GM12878 (cell line): ENCODE results near the gene OFD1. TPM values are rescaled to one million over a fixed set of nuclear protein-coding genes. Genes with fewer than 3 reads are reported as not detected.

Experiments used
- ATAC-seq: fragments of 200-7000 bp; cut with Tn5 transposase; 3 replicates; pipeline ENCODE4 v1.9.1; 2020; ENCODE audit warnings: mild to moderate bottlenecking, moderate library complexity
- BruUV-seq: library from RNA; stranded (reverse); fragments of 400-500 nt; replicated peaks from 2 replicates; lab custom pipeline; 2021; lab: Mats Ljungman, UMichigan
- CTCF ChIA-PET: fragments of 300-600 bp; sonication (Branson Sonifier 250); formaldehyde crosslinking; extraction: SDS; loops from one replicate; lab custom pipeline; 2021; ENCODE audit warnings: inconsistent platforms; lab: Yijun Ruan, JAX
- POLR2A ChIA-PET: fragments of 350-600 bp; formaldehyde crosslinking; extraction: SDS; loops from one replicate; lab custom pipeline; 2021; ENCODE audit warnings: inconsistent platforms; lab: Charles Lee
- RAD21 ChIA-PET: fragments of 300-600 bp; sonication (Branson Sonifier 250); formaldehyde crosslinking; loops from one replicate; lab custom pipeline; 2023; ENCODE audit warnings: antibody characterized with exemption; ENCODE audit not compliant: unreplicated experiment; lab: Charles Lee
- SMC1A ChIA-PET: fragments of 300-600 bp; sonication (Branson Sonifier 250); formaldehyde crosslinking; loops from one replicate; lab custom pipeline; 2023; ENCODE audit not compliant: unreplicated experiment, uncharacterized antibody; lab: Charles Lee
- DNase-seq: peaks from one replicate; pipeline ENCODE4 v3.0.0-alpha.2; 2011; ENCODE audit warnings: low read depth, low spot score
- FAIRE-seq: peaks from 3 replicates; lab custom pipeline; 2011; peaks lifted over from hg19 to GRCh38; lab: Jason Lieb, UNC
- H2AFZ ChIP-seq: 2 replicates; pipeline ENCODE4 v1.6.0; 2011; ENCODE audit warnings: low read depth, low read length, control low read depth; ENCODE audit not compliant: control insufficient read depth
- H3K27ac ChIP-seq: 2 replicates; pipeline ENCODE4 v1.5.1; 2011; ENCODE audit warnings: control low read depth; ENCODE audit not compliant: control insufficient read depth, insufficient read depth
- H3K27me3 ChIP-seq, 2 experiments: replicated peaks in 1 of 2; 2 replicates each; pipeline versions ENCODE4 v1.6.0 to v1.6.1; 2011; ENCODE audit warnings: low read length in 1 of 2; ENCODE audit not compliant: control insufficient read depth in 2 of 2, insufficient read depth in 2 of 2
- H3K36me3 ChIP-seq, 2 experiments: 2 replicates each; pipeline ENCODE4 v1.5.1; 2011; ENCODE audit warnings: low read length in 1 of 2; ENCODE audit not compliant: control insufficient read depth in 2 of 2, insufficient read depth in 2 of 2
- H3K4me1 ChIP-seq: 2 replicates; pipeline ENCODE4 v1.6.1; 2011; ENCODE audit warnings: mild to moderate bottlenecking, low read length, moderate library complexity, mixed read lengths; ENCODE audit not compliant: control insufficient read depth, insufficient read depth
- H3K4me2 ChIP-seq: 2 replicates; pipeline ENCODE4 v1.6.0; 2011; ENCODE audit warnings: control low read depth; ENCODE audit not compliant: control insufficient read depth, insufficient read depth
- H3K4me3 ChIP-seq: fragments of 200-600 bp; sonication (generic); 2 replicates; pipeline ENCODE4 v1.5.1; 2016
- H3K79me2 ChIP-seq: 2 replicates; pipeline ENCODE4 v1.6.0; 2011; ENCODE audit warnings: low read length; ENCODE audit not compliant: control insufficient read depth, insufficient read depth
- H3K9ac ChIP-seq: 2 replicates; pipeline ENCODE4 v1.8.0; 2011; ENCODE audit warnings: low read length, control low read depth, mixed read lengths; ENCODE audit not compliant: control insufficient read depth, insufficient read depth
- H3K9me3 ChIP-seq: replicated peaks from 3 replicates; pipeline ENCODE4 v1.5.1; 2011; ENCODE audit warnings: mild to moderate bottlenecking, low read length; ENCODE audit not compliant: control insufficient read depth, insufficient read depth
- H4K20me1 ChIP-seq: 2 replicates; pipeline ENCODE4 v1.6.0; 2011; ENCODE audit not compliant: control insufficient read depth, insufficient read depth
- CBX5 ChIP-seq: sonication (generic); IDR thresholded peaks from 2 replicates; pipeline ENCODE4 v1.6.1; 2016; ENCODE audit warnings: low read depth, moderate library complexity, mild to moderate bottlenecking, inconsistent platforms
- FOXM1 ChIP-seq: IDR thresholded peaks from 2 replicates; pipeline ENCODE4 v1.6.1; 2012; ENCODE audit warnings: low read depth, mild to moderate bottlenecking, inconsistent platforms, low read length, moderate library complexity
- RUNX3 ChIP-seq: IDR thresholded peaks from 2 replicates; pipeline ENCODE4 v1.6.1; 2012; ENCODE audit warnings: low read length, inconsistent platforms
- SREBF1 ChIP-seq: IDR thresholded peaks from 2 replicates; pipeline ENCODE4 v1.6.1; 2012; ENCODE audit warnings: mild to moderate bottlenecking, low read length
- ZNF207 ChIP-seq: fragments of 450-650 bp; IDR thresholded peaks from 2 replicates; pipeline ENCODE4 v1.6.1; 2014; ENCODE audit warnings: antibody characterized with exemption, mild to moderate bottlenecking, borderline replicate concordance
- ZNF384 ChIP-seq: IDR thresholded peaks from 2 replicates; pipeline ENCODE4 v1.6.1; 2012; ENCODE audit warnings: low read depth, mild to moderate bottlenecking, low read length, improper control_type of control experiment, borderline replicate concordance
- WGBS: methylation state at CpG from one replicate; pipeline ENCODE4 v1.1.6; 2016; ENCODE audit warnings: low lambda C conversion rate; ENCODE audit not compliant: insufficient replicate concordance, insufficient coverage; ENCODE audit errors: missing lambda C conversion rate; 5-methylcytosine and 5-hydroxymethylcytosine counted together
- in situ Hi-C: fragments of 300-500 bp; cut with MboI; formaldehyde crosslinking; loops from 9 replicates; pipeline ENCODE4 v1.14.3; 2018; ENCODE audit warnings: mixed read lengths
- intact Hi-C: fragments of 100-400 bp; cut with micrococcal nuclease; formaldehyde crosslinking; loops from one replicate; pipeline ENCODE4 v1.14.2; 2022; ENCODE audit not compliant: unreplicated experiment
- polyA plus RNA-seq, 11 experiments: library from polyadenylated mRNA; depleted of rRNA in 4 of 11; unstranded in 6 of 11; stranded (reverse) in 5 of 11; fragments of >200 nt; fragmentation: Nextera tagmentation in 4 of 11; fragmentation: Illumina TruSeq in 1 of 11; extraction: Ambion mirVana in 4 of 11; extraction: Trizol in 1 of 11; gene quantifications; 1 replicate in 1 of 11; 2 replicates in 10 of 11; pipeline versions ENCODE4 v1.2.1 to v1.2.3, GENCODE V29; 2011 to 2016; ENCODE audit warnings: inconsistent platforms in 2 of 11, missing spikeins in 2 of 11, low read depth in 1 of 11
- total RNA-seq, 4 experiments: library from RNA; depleted of rRNA in 3 of 4; stranded (reverse); fragments of >200 nt in 3 of 4; fragmentation: Illumina TruSeq in 1 of 4; extraction: Trizol in 1 of 4; gene quantifications; 2 replicates each; pipeline versions ENCODE4 v1.2.1 to v1.2.3, GENCODE V29; 2013 to 2021
- TF ChIP-seq, protein P1 (sequence below): fragments of 450-650 bp; IDR thresholded peaks from 2 replicates; pipeline ENCODE4 v1.6.1; 2014; ENCODE audit warnings: mild to moderate bottlenecking
- TF ChIP-seq, protein P2 (sequence below): IDR thresholded peaks from 2 replicates; pipeline ENCODE4 v1.6.1; 2012; ENCODE audit warnings: improper control_type of control experiment, low read depth, low read length; ENCODE audit not compliant: insufficient replicate concordance

The OFD1 gene
- total and polyA plus RNA-seq, 10 of the 15 experiments (the other 5 are each of a cell fraction or from before 2014, with no cell fraction given) = 22.4 to 77.2 (median 34.1) TPM

DNA sequence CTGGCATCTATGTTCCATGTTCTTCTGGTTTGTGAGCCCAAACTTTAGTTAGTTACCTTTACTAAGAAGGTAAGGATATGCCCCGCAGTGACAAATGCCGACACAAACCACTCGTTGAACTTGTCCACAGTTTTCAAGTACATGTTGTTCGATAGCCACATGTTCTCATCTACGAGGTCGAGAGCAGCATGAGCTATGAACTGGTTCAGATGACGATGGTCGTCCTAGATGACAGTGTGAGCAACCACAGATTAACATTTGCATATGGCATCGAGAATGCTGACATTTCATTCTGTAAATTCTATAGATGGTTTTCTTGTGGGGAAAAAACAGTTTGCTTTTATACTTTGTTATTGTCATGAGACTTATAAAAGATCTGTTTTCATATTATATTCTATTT lies 18.1 kb upstream of the OFD1 start:
- FAIRE-seq = peak; percentile 41
- TF ChIP-seq, protein P1, sequence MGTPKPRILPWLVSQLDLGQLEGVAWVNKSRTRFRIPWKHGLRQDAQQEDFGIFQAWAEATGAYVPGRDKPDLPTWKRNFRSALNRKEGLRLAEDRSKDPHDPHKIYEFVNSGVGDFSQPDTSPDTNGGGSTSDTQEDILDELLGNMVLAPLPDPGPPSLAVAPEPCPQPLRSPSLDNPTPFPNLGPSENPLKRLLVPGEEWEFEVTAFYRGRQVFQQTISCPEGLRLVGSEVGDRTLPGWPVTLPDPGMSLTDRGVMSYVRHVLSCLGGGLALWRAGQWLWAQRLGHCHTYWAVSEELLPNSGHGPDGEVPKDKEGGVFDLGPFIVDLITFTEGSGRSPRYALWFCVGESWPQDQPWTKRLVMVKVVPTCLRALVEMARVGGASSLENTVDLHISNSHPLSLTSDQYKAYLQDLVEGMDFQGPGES = no peak
- no peak for TF ChIP-seq RUNX3
- TF ChIP-seq, protein P2, sequence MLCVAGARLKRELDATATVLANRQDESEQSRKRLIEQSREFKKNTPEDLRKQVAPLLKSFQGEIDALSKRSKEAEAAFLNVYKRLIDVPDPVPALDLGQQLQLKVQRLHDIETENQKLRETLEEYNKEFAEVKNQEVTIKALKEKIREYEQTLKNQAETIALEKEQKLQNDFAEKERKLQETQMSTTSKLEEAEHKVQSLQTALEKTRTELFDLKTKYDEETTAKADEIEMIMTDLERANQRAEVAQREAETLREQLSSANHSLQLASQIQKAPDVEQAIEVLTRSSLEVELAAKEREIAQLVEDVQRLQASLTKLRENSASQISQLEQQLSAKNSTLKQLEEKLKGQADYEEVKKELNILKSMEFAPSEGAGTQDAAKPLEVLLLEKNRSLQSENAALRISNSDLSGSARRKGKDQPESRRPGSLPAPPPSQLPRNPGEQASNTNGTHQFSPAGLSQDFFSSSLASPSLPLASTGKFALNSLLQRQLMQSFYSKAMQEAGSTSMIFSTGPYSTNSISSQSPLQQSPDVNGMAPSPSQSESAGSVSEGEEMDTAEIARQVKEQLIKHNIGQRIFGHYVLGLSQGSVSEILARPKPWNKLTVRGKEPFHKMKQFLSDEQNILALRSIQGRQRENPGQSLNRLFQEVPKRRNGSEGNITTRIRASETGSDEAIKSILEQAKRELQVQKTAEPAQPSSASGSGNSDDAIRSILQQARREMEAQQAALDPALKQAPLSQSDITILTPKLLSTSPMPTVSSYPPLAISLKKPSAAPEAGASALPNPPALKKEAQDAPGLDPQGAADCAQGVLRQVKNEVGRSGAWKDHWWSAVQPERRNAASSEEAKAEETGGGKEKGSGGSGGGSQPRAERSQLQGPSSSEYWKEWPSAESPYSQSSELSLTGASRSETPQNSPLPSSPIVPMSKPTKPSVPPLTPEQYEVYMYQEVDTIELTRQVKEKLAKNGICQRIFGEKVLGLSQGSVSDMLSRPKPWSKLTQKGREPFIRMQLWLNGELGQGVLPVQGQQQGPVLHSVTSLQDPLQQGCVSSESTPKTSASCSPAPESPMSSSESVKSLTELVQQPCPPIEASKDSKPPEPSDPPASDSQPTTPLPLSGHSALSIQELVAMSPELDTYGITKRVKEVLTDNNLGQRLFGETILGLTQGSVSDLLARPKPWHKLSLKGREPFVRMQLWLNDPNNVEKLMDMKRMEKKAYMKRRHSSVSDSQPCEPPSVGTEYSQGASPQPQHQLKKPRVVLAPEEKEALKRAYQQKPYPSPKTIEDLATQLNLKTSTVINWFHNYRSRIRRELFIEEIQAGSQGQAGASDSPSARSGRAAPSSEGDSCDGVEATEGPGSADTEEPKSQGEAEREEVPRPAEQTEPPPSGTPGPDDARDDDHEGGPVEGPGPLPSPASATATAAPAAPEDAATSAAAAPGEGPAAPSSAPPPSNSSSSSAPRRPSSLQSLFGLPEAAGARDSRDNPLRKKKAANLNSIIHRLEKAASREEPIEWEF = no peak
- TF ChIP-seq ZNF384 = no peak
- TF ChIP-seq FOXM1 = no peak
- no peak for TF ChIP-seq ZNF207
- no peak for TF ChIP-seq SREBF1
- no peak for TF ChIP-seq CBX5
- in situ Hi-C loops (no loop called here), intact Hi-C loops (no loop called here)
- no peak overlapping the region for H2AFZ ChIP-seq
- no peak overlapping the region for H3K27ac ChIP-seq
- ChIA-PET SMC1A (interaction anchor here (0.8 to 1.1 kb wide), 2 partner anchors 19 to 40 kb away, joined by 4 read pairs; no protein-coding TSS in a partner anchor), POLR2A (no interaction called here), CTCF (interaction anchor here (1.1 kb wide), 1 partner anchor 74 kb away, joined by 4 read pairs; no protein-coding TSS in a partner anchor), RAD21 (no interaction called here)
- H3K27me3 ChIP-seq = no peaks in the 10 kb centered on the region
- no peak overlapping the region for H3K4me2 ChIP-seq
- H3K36me3 ChIP-seq = peaks cover 6 to 20% of the 10 kb centered on the region in 2 experiments; a peak in 3 of 4 replicates
- no peak overlapping the region for H3K9ac ChIP-seq
- H3K79me2 ChIP-seq = peaks cover 3% of the 10 kb centered on the region; the same call in 1 of the 2 replicates
- BruUV-seq = no TSS peak
- H4K20me1 ChIP-seq = no peaks in the 10 kb centered on the region
- no peak for DNase-seq
- WGBS = 83% methylated on average over 9 of the region's 9 CpGs
- H3K4me1 ChIP-seq = no peaks in the 10 kb centered on the region
- H3K9me3 ChIP-seq = no peaks in the 10 kb centered on the region
- H3K4me3 ChIP-seq = no peak overlapping the region
- ATAC-seq = no peak
